ENCODE results near the gene RNF144A.

DNA sequence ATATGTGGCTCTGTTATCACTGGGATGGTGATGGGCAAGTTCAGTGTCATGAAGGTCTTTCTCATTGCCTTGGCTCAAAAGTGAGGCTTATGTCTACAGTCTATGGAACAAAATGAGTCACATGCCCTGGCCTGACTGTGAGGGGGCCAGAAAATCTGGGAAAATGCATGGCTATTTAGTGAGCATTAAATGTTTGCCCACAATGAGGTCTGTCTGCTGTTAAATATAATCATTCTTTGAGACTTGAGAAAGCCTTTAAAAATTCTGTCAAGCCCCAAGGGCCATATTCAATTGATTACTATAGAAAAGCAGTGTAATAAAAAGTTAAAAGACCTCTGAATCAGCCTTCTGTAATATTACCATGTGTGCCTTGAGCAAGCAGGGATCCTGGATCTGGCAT lies 5.5 kb upstream of the RNF144A start:
- TF ChIP-seq POLR2A (IDR thresholded peaks at IDR 0.05), result no peak
- TF ChIP-seq CTCF (IDR thresholded peaks at IDR 0.05), result no peak
- TF ChIP-seq POLR2AphosphoS5 (IDR thresholded peaks at IDR 0.05), result no peak
- TF ChIP-seq EP300 (IDR thresholded peaks at IDR 0.05), result no peak

Data from stomach (tissue), 4 donors.